ENCODE measurements around the gene DGLUCY.

GRCh38 chr14:91216731-91217226 is 102.9 kb downstream of the DGLUCY start:
- TF ChIP-seq, protein P1, sequence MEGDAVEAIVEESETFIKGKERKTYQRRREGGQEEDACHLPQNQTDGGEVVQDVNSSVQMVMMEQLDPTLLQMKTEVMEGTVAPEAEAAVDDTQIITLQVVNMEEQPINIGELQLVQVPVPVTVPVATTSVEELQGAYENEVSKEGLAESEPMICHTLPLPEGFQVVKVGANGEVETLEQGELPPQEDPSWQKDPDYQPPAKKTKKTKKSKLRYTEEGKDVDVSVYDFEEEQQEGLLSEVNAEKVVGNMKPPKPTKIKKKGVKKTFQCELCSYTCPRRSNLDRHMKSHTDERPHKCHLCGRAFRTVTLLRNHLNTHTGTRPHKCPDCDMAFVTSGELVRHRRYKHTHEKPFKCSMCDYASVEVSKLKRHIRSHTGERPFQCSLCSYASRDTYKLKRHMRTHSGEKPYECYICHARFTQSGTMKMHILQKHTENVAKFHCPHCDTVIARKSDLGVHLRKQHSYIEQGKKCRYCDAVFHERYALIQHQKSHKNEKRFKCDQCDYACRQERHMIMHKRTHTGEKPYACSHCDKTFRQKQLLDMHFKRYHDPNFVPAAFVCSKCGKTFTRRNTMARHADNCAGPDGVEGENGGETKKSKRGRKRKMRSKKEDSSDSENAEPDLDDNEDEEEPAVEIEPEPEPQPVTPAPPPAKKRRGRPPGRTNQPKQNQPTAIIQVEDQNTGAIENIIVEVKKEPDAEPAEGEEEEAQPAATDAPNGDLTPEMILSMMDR (IDR thresholded peaks at IDR 0.05 in 2 of 3, conservative IDR thresholded peaks at IDR 0.05 in 1 of 3; ENCODE audit: borderline replicate concordance in 1 of 3, insufficient read depth in 1 of 3, low read depth in 2 of 3, low read length in 2 of 3), result no peak
- TF ChIP-seq RAD21 (IDR thresholded peaks at IDR 0.05; ENCODE audit: low read depth) (no peak), EZH2 (IDR thresholded peaks at IDR 0.05) (no peak), POLR2A (IDR thresholded peaks at IDR 0.05; ENCODE audit: borderline replicate concordance, extremely low read depth, insufficient read depth, insufficient read length) (no peak), POLR2AphosphoS5 (IDR thresholded peaks at IDR 0.05; ENCODE audit: low read depth, low read length) (no peak)
- TF ChIP-seq, protein P2, sequence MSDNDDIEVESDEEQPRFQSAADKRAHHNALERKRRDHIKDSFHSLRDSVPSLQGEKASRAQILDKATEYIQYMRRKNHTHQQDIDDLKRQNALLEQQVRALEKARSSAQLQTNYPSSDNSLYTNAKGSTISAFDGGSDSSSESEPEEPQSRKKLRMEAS (IDR thresholded peaks at IDR 0.05), result no peak
